GM20000 (cell line): ENCODE data around the gene FBXW10B.
"Not testable (repeated sequence)": the region's sequence is repeated elsewhere in the genome, so short reads cannot be mapped to it uniquely, and the experiment has no call there.

Source experiments
- DNase-seq: peaks from one replicate; pipeline ENCODE4 v3.0.0; 2012; ENCODE audit warnings: low spot score
- TF ChIP-seq, protein P1 (sequence below): IDR thresholded peaks from 2 replicates; pipeline ENCODE4 v1.5.1; 2012; ENCODE audit warnings: mild to moderate bottlenecking, control low read depth; ENCODE audit errors: extremely low read depth, missing control alignments

FBXW10B gene

GRCh38 chr17:15648386-15648785 is 28.9 kb upstream of the FBXW10B start:
- TF ChIP-seq, protein P1, sequence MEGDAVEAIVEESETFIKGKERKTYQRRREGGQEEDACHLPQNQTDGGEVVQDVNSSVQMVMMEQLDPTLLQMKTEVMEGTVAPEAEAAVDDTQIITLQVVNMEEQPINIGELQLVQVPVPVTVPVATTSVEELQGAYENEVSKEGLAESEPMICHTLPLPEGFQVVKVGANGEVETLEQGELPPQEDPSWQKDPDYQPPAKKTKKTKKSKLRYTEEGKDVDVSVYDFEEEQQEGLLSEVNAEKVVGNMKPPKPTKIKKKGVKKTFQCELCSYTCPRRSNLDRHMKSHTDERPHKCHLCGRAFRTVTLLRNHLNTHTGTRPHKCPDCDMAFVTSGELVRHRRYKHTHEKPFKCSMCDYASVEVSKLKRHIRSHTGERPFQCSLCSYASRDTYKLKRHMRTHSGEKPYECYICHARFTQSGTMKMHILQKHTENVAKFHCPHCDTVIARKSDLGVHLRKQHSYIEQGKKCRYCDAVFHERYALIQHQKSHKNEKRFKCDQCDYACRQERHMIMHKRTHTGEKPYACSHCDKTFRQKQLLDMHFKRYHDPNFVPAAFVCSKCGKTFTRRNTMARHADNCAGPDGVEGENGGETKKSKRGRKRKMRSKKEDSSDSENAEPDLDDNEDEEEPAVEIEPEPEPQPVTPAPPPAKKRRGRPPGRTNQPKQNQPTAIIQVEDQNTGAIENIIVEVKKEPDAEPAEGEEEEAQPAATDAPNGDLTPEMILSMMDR = no peak
- DNase-seq = no peak

GRCh38 chr17:15645942-15646312 is 26.4 kb upstream of the FBXW10B start:
- not testable (repeated sequence) for DNase-seq

GRCh38 chr17:15645099-15645941 is 25.8 kb upstream of the FBXW10B start:
- DNase-seq = not testable (repeated sequence)

DNA sequence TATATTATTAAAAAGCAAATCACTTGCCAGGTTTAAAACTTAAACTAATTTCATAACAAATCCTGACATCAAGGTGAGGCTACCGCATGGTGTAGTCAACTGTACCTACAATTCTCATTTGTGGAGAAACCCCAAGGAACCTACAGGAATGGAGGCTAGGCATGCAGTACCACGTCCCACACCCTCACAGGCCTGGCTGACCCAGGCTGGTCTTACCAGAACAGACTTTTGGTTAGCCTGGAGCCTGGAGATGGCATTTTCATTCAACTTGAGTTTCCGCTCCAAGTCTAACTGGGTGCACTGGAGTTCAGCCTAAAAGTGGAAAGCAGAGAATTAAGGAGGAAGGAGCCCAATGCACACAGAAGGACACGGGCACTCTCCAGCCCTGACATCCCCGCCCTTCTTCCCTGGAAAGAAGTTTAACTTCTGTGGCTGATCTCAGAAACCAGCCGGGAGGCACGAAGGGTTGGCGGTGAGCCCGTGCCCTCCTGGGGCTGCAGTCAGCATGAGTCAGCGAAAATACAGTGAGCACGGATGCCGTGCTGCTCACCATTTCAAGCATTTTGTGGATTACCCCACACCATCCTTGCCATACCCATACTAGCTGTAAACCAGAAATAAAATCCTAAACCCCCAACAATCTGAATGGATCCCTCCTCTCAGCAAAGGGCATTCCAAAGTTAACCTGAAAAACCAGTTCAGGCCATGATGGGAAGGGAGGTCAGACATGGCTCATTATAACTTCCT is 23.2 kb upstream of the FBXW10B start:
- not testable (repeated sequence) for DNase-seq

DNA sequence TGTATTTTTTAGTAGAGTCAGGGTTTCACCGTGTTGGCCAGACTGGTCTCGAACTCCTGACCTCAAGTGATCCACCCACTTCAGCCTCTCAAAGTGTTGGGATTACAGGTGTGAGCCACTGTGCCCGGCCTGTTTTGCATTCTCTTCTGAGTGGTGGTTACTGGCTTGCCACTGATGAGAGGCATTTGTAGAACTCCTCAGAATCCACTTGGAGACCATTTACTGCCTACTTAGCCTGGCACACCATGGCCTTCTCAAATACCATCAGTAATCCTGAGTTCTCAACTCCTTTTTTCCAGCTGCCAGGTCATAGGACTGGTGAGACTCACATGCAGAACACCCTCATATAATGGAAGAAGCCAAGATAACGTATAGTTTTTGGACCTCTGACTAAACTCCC is 22.5 kb upstream of the FBXW10B start:
- not testable (repeated sequence) for DNase-seq

DNA sequence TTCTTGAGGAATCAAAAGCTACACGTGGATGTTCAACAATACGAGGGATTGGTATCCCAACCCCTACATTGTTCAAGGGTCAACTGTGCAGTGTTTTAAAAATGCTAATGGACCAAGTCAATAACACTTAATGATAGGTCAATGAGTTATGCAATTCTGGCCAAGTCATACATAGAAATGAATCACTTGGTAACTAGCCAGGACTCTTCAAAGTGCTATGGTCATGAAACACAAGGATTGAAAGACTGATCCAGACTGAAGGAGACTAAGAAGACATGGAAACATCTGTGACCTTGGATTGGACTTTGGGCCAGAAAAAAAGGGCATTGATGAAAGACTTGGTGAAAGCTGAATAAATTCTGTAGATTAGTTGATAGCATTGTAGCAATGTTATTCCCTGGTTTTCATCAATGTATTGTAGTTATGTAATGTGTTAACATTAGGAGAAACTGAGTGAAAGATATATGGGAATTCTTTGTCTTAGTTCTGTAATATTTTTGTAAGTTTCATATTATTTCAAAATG is 11.5 kb upstream of the FBXW10B start:
- DNase-seq = not testable (repeated sequence)

DNA sequence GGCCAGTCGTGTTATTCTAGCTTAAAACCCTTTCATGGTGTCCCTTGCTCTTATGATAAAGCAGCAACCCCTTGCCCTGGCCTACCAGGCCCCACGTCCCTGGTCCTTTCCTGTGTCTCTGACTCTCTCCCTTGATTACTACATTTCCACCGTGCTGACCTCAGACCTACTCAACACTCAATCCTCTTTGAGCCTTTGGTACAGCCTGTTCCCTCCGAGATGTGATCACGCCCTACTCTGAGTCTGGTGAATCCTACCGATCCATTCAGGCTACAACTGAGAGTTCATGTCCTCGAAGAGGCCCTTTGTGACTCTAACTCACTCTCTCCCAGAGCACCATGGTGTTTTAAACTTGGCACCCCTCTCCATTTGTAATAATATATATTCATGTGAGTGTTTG is 10.5 kb upstream of the FBXW10B start:
- not testable (repeated sequence) for DNase-seq

DNA sequence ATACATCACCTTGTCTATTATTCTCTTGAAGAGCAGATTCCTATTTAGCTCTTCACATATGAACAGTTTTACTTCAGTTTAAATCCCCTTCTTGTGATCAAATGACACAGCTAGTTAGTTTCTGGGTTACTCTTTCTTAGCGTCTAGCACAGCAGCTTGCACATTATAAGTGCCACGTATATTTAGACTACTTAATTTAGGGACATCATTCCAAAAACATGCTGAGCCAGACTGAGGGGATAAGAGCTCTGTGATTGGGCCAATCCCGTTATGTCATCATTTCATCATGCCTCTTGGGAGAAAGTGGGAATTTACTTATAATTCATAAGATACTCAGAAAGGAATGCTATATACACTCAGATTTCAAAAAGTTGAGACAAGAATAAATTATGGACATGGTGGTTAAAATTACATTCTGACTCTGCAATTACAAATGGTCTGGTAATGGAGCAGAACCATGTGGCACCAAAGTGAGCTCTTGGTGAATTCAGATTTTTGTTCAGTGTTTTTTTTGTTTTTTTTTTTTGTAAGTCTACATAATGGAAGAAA is 4.2 kb upstream of the FBXW10B start:
- not testable (repeated sequence) for DNase-seq

DNA sequence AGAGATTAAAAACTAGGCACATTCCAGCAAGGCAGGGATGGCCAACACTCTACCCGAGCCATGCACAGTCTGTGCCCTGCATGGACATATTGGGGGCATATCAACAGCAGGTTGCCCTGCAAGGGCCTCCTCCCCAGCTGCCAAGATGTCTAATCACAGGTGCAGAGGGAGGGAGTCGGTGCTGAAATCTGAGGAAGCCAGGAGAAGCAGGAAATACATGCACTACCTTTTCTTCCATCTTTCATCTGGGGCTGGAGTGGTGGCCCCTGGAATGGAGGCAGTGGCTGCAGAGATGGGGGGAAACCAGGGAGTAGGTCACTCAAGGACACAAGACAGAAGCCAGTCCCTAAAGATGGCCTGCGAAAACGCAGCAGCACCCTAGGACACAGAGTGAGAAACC is 3.8 kb upstream of the FBXW10B start:
- DNase-seq = not testable (repeated sequence)

GRCh38 chr17:15622124-15622523 is 2.6 kb upstream of the FBXW10B start:
- not testable (repeated sequence) for DNase-seq

DNA sequence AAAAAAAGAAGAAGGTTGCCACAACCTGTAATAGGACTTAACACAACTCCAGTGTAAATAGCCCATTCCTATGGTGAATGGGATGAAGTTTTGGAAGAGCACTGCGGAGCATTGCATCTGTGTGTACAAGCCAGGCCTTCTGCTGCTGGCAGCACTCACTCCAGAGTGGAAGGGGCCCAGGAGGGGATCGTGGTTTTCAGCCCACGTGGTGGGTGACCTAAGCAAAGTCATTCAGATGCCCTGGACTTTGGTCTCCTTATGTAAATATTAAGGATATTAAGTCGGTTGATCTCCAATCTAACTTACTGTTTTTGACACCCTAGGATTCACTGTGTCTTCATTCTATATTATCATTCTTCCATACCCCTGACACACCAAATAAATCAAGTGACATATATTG is 2.7 kb downstream of the FBXW10B start:
- DNase-seq = not testable (repeated sequence)

DNA sequence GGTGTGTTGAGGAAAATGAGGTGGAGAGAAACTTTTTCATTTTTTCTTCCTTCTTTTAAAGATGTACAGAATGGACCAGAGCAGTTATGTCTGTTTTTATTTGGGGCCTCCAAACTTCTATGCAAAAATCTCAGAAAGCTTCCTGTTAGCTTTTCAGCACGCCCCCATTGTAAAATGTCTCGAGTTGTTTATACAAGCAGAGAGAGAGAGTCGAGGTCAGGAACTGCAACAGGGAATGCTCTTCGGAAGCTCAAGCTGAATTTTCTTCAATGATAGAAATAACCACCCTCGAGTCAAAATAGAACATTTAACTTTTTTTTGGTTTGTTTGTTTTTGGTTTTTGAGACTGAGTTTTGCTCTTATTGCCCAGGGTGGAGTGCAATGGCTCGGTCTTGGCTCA is 3.7 kb downstream of the FBXW10B start:
- not testable (repeated sequence) for DNase-seq

DNA sequence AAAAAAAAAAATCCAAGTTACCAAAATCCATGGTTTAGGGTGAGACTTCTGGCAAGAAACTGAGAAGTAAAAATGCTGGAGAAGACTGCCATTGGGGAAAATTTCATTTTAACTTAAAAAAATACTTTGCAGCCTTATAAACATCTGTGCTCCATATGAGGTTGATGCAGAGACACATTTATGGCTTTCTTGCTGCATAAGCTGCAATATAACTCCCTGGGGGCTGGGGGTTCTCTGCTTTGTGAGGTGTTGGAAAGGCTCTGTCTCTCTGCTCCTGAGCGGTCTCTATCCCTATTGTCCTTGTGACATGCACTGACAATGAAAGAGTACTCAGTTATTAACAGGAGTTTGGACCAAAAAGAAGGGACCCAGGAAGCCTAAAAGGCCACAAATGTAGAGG is 6.4 kb downstream of the FBXW10B start:
- not testable (repeated sequence) for DNase-seq

- DNase-seq = not testable (repeated sequence)
Observed at GRCh38 chr17:15592960-15593359, 26.5 kb downstream of the FBXW10B start.

DNA sequence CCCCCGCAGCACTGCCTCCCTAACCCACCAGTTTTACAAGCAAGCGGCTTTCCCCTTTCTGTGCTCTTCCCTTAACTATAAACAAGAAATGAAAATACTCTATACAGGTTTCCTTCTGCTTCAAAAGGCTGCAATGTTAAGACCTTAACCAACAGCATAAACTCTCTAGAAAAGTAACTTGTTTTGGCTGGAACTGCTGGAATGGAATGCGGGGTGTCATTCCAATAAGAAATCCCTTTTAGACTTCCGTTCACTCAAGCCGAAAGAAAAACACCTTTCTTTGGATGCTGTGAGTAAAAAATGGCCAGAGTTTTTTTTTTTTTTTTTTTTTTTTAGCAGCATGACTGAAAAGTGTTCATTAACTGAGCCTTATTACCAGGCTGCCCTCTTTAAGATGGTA is 27.5 kb downstream of the FBXW10B start:
- DNase-seq = not testable (repeated sequence)

DNA sequence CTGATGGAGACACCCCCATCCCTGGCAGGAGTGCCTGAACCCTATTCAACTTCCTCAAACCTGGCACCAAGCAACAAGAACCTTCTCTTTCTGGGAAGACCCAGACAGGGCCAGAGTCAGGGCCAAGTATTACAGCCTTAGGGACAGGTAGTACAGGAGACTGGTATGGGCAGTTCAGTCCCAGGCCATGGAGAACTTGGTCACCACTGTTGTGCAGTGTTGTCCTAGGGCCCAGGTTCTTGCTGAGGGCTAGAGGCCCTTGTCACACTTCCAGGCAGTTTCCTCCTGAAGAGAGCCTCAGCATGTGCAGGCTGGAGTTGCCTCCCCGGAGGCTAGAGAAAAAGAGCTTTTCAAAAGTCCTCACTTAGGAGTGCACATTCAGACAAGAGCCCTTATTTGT is 28.7 kb downstream of the FBXW10B start:
- DNase-seq = not testable (repeated sequence)

DNA sequence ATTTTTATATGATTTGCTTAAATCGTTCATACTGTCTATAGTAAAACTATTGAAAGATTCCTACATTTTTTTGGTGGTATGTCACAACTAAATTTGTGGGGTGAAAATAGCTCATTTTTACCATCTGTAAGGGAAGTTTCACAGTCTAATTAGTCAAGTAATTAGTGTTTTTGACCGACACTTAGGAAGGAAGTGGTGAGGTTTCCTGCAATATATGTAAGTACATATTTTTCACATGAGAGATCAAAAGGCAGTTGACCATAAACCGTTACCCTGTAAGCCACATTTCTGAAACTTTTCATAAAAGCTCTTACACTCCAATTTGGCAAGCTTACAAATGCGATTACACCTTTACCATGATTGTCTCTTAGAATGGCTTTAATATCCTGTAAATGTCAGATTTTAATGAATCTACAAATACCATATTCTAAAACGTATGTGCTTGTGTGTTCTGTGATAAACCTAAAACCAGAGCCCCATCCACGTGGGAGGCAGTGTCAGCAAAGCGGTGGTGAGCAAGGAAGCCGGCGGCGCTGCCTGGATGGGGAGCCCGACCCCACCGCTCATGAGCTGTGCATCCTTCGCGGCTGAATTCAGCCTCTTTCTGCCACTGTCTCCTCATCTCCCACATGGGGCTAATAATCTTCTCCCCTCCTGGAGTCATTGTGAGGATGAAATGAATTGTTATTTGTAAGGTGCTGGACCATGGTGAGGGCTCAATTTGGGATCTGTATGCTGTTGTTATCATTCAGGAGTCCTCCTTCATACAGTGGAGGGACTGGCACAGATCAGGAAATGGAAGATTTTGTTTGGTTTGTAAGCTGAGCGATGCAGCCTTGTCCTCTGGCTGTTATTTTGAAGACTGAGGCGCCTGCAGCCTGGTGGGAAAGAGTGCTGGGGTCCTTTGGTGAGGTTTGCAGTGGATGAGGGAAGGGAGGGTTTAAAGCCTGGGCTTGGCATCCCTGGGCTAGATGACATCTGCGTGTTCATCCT is 29.7 kb downstream of the FBXW10B start:
- not testable (repeated sequence) for DNase-seq

DNA sequence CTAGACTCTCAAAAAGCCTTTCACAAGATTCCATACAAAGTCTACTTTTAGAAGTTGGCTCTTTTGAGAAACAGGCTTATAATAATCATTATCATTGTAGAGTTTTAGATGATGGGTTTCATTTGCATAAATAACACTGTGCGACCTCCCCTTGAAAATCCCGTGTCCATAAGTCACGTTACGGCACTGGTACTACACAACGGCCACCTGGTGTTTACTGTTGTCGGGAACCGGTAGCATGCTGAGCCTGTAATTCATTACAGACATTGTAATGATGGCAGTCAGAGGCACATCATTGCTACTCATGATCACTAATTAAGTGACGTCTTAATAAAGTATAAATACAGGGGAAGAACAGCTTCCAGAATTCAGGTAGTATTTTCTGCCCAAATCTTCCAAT is 31.5 kb downstream of the FBXW10B start:
- DNase-seq = not testable (repeated sequence)

- not testable (repeated sequence) for DNase-seq
Observed at GRCh38 chr17:15583313-15583712, 36.2 kb downstream of the FBXW10B start.
